SK-N-SH treated with all-trans-retinoic acid at 6 μM for 48 hours (cell line): Measurements from ENCODE around the gene NDRG2.

Source experiments
- ATAC-seq: fragments of 200-7000 bp; cut with Tn5 transposase; 3 replicates; pipeline ENCODE4 v1.9.1; 2020; ENCODE audit warnings: mild to moderate bottlenecking, moderate library complexity
- BACH2 ChIP-seq: fragments of 250-450 bp; sonication (Bioruptor Pico); IDR thresholded peaks from 2 replicates; pipeline ENCODE4 v1.9.0; 2021; ENCODE audit warnings: mild to moderate bottlenecking, borderline replicate concordance
- CREB5 ChIP-seq: fragments of 250-450 bp; sonication (Bioruptor Pico); IDR thresholded peaks from 2 replicates; pipeline ENCODE4 v1.5.1; 2020; ENCODE audit warnings: low read depth, mild to moderate bottlenecking, moderate library complexity
- ESRRG ChIP-seq: fragments of 250-450 bp; sonication (Bioruptor Pico); IDR thresholded peaks from 2 replicates; pipeline ENCODE4 v1.6.1; 2021; ENCODE audit warnings: mild to moderate bottlenecking
- GLIS3 ChIP-seq: fragments of 250-450 bp; sonication (Bioruptor Pico); IDR thresholded peaks from 2 replicates; pipeline ENCODE4 v1.5.0; 2020; ENCODE audit warnings: mild to moderate bottlenecking, moderate library complexity
- ISL1 ChIP-seq: fragments of 250-450 bp; sonication (Bioruptor Pico); IDR thresholded peaks from 2 replicates; pipeline ENCODE4 v2.1.2; 2022; ENCODE audit warnings: mild to moderate bottlenecking, moderate library complexity
- OSR1 ChIP-seq: fragments of 250-450 bp; sonication (Bioruptor Pico); IDR thresholded peaks from 2 replicates; pipeline ENCODE4 v1.8.0; 2022; ENCODE audit warnings: moderate library complexity, mild to moderate bottlenecking, inconsistent platforms
- PATZ1 ChIP-seq: fragments of 250-450 bp; sonication (Bioruptor Pico); IDR thresholded peaks from 2 replicates; pipeline ENCODE4 v1.8.0; 2020; ENCODE audit warnings: mild to moderate bottlenecking, moderate library complexity, borderline replicate concordance
- POU6F1 ChIP-seq: fragments of 250-450 bp; sonication (Bioruptor Pico); IDR thresholded peaks from 2 replicates; pipeline ENCODE4 v1.8.0; 2021; ENCODE audit warnings: low read depth, mild to moderate bottlenecking, moderate library complexity, borderline replicate concordance
- PPARA ChIP-seq: fragments of 250-450 bp; sonication (Bioruptor Pico); IDR thresholded peaks from 2 replicates; pipeline ENCODE4 v1.5.0; 2020; ENCODE audit warnings: mild to moderate bottlenecking, borderline replicate concordance
- SNAI2 ChIP-seq: fragments of 250-450 bp; sonication (Bioruptor Pico); IDR thresholded peaks from 2 replicates; pipeline ENCODE4 v1.5.0; 2020; ENCODE audit warnings: mild to moderate bottlenecking, moderate library complexity
- TCF4 ChIP-seq: fragments of 250-450 bp; sonication (Bioruptor Pico); IDR thresholded peaks from 2 replicates; pipeline ENCODE4 v1.8.0; 2021; ENCODE audit warnings: mild to moderate bottlenecking, moderate library complexity, borderline replicate concordance
- TOX ChIP-seq: fragments of 250-450 bp; sonication (Bioruptor Pico); IDR thresholded peaks from 2 replicates; pipeline ENCODE4 v1.8.0; 2021; ENCODE audit warnings: mild to moderate bottlenecking, moderate library complexity, borderline replicate concordance
- ZC3H10 ChIP-seq: fragments of 250-450 bp; sonication (Bioruptor Pico); IDR thresholded peaks from 2 replicates; pipeline ENCODE4 v1.5.1; 2021; ENCODE audit warnings: mild to moderate bottlenecking, moderate library complexity
- ZFP3 ChIP-seq: fragments of 250-450 bp; sonication (Bioruptor Pico); IDR thresholded peaks from 2 replicates; pipeline ENCODE4 v1.5.0; 2020; ENCODE audit warnings: mild to moderate bottlenecking, moderate library complexity
- ZFP30 ChIP-seq: fragments of 450-650 bp; formaldehyde crosslinking; IDR thresholded peaks from 2 replicates; pipeline ENCODE4 v1.5.0; 2022; ENCODE audit warnings: mild to moderate bottlenecking, moderate library complexity
- ZNF70 ChIP-seq: fragments of 450-650 bp; formaldehyde crosslinking; IDR thresholded peaks from 2 replicates; pipeline ENCODE4 v1.5.0; 2020; ENCODE audit warnings: mild to moderate bottlenecking, moderate library complexity
- ZNF8 ChIP-seq: fragments of 450-650 bp; formaldehyde crosslinking; IDR thresholded peaks from 2 replicates; pipeline ENCODE4 v1.5.0; 2020; ENCODE audit warnings: mild to moderate bottlenecking, moderate library complexity
- TF ChIP-seq, protein P1 (sequence below): fragments of 250-450 bp; sonication (Bioruptor Pico); IDR thresholded peaks from 2 replicates; pipeline ENCODE4 v1.5.0; 2020; ENCODE audit warnings: mild to moderate bottlenecking, moderate library complexity

Gene NDRG2

DNA sequence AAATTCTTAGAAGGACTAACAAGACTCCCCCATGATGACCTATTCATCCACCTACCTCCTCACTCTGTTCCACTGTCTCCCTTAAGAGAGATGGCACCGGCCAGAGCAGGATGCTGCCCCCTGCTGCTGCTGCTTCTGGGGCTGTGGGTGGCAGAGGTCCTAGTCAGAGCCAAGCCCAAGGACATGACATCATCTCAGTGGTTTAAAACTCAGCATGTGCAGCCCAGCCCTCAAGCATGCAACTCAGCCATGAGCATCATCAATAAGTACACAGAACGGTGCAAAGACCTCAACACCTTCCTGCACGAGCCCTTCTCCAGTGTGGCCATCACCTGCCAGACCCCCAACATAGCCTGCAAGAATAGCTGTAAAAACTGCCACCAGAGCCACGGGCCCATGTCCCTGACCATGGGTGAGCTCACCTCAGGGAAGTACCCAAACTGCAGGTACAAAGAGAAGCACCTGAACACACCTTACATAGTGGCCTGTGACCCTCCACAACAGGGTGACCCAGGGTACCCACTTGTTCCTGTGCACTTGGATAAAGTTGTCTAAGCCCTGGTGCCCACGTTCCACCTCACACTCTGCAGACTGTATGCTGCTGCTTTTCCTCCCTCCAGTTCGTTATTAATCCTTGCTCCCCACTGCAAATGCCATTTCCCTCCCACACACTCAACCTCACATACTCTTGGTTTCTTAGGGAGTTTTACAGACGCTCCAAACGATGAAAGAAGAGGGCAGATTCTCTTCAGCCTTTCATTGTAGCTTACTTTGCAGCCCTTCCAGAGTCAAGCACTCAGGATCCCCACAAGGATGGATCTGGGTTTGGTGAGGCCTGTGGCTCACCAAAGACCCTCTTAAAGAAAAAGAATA is 33.2 kb upstream of the NDRG2 start, which contains the start of gene RNASE8:
Gene RNASE8 (plus strand): TSS at position 20 of the 873 bp plus-strand sequence. CDS start 71 bp downstream, at position 91.
- no peak for ATAC-seq
- TF ChIP-seq PATZ1 (no peak), ZNF8 (CRISPR knock-in tag) (no peak), POU6F1 (CRISPR knock-in tag) (no peak), CREB5 (CRISPR knock-in tag) (no peak), TOX (CRISPR knock-in tag) (no peak), ZFP3 (CRISPR knock-in tag) (no peak), BACH2 (no peak), ZNF70 (no peak), OSR1 (no peak), ZC3H10 (no peak), ZFP30 (CRISPR knock-in tag) (no peak), TCF4 (no peak), ISL1 (CRISPR knock-in tag) (no peak), PPARA (CRISPR knock-in tag) (no peak), SNAI2 (no peak)
- TF ChIP-seq, protein P1, sequence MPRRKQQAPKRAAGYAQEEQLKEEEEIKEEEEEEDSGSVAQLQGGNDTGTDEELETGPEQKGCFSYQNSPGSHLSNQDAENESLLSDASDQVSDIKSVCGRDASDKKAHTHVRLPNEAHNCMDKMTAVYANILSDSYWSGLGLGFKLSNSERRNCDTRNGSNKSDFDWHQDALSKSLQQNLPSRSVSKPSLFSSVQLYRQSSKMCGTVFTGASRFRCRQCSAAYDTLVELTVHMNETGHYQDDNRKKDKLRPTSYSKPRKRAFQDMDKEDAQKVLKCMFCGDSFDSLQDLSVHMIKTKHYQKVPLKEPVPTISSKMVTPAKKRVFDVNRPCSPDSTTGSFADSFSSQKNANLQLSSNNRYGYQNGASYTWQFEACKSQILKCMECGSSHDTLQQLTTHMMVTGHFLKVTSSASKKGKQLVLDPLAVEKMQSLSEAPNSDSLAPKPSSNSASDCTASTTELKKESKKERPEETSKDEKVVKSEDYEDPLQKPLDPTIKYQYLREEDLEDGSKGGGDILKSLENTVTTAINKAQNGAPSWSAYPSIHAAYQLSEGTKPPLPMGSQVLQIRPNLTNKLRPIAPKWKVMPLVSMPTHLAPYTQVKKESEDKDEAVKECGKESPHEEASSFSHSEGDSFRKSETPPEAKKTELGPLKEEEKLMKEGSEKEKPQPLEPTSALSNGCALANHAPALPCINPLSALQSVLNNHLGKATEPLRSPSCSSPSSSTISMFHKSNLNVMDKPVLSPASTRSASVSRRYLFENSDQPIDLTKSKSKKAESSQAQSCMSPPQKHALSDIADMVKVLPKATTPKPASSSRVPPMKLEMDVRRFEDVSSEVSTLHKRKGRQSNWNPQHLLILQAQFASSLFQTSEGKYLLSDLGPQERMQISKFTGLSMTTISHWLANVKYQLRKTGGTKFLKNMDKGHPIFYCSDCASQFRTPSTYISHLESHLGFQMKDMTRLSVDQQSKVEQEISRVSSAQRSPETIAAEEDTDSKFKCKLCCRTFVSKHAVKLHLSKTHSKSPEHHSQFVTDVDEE (CRISPR knock-in tag) = no peak

DNA sequence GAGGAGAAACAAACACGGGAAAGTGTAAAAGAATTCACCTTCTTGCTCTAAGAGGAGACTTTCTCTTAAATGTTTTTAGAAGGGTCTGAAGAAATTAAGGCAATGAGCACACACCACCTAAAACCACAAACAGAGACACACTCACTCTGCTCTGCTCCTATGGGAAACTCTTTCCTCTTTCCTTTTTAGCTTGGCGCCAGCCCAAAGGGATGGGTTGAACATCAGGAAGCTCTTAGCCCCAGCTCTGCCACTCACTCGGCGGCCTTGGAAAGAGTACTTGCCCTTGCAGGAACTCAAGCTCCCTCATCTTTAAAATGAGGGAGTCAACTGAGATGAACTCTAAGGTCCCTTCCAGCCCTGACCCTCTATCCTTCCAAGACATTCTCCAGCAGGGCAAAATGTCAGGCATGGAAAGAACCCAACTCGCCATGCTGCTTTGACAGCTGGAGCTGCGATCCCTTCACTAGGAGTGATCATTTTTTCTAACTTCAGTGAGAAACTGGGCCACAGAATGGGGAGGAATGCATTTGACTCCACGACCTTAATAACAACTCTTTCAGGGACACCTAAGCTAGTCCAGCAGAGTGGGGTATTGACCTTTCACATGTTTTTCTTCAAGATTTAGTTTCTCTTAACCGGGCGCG is 31.8 kb upstream of the NDRG2 start:
- TF ChIP-seq, protein P1 (CRISPR knock-in tag) = no peak
- no peak for TF ChIP-seq TOX (CRISPR knock-in tag)
- no peak for TF ChIP-seq POU6F1 (CRISPR knock-in tag)
- TF ChIP-seq ZNF8 (CRISPR knock-in tag) = no peak
- TF ChIP-seq ZFP3 (CRISPR knock-in tag) = no peak
- TF ChIP-seq TCF4 = no peak
- TF ChIP-seq ESRRG (CRISPR knock-in tag) = no peak
- TF ChIP-seq ISL1 (CRISPR knock-in tag) = no peak
- no peak for TF ChIP-seq GLIS3
- ATAC-seq = no peak
